Testis (tissue), 2 donors: ENCODE data around the gene SUPT7L.

Experiments used
- POLR2A ChIP-seq: fragments of 450-650 bp; IDR thresholded peaks from one replicate; pipeline ENCODE4 v1.6.1; 2017; ENCODE audit warnings: antibody characterized with exemption, mild to moderate bottlenecking, moderate library complexity
- TF ChIP-seq, protein P1 (sequence below), 3 experiments: fragments of 450-650 bp in 2 of 3; fragments of 200-600 bp in 1 of 3; sonication (generic) in 1 of 3; IDR thresholded peaks; one replicate each; pipeline ENCODE4 v1.5.1; 2016 to 2019; ENCODE audit warnings: antibody characterized with exemption in 3 of 3, mild to moderate bottlenecking in 2 of 3, moderate library complexity in 1 of 3

DNA sequence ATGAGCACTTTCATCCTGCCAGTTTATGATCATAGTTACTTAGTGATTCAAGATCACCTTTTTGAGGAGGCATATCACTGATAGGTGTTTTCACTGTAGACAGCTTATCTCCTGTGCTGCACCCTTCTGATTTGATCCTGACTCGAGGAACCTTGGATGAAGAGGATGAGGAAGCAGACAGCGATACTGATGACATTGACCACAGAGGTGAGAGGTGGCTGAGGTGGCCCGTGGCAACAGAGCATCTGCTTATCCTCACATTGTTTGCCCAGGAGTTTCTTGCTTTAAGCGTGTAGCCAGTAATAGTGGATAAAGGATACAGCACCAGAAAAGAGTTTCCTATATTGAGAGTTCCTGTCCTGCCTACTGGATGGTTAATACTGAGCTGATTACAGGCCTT, 15.7 kb downstream of the SUPT7L start:
- TF ChIP-seq POLR2A: no peak
- TF ChIP-seq, protein P1, sequence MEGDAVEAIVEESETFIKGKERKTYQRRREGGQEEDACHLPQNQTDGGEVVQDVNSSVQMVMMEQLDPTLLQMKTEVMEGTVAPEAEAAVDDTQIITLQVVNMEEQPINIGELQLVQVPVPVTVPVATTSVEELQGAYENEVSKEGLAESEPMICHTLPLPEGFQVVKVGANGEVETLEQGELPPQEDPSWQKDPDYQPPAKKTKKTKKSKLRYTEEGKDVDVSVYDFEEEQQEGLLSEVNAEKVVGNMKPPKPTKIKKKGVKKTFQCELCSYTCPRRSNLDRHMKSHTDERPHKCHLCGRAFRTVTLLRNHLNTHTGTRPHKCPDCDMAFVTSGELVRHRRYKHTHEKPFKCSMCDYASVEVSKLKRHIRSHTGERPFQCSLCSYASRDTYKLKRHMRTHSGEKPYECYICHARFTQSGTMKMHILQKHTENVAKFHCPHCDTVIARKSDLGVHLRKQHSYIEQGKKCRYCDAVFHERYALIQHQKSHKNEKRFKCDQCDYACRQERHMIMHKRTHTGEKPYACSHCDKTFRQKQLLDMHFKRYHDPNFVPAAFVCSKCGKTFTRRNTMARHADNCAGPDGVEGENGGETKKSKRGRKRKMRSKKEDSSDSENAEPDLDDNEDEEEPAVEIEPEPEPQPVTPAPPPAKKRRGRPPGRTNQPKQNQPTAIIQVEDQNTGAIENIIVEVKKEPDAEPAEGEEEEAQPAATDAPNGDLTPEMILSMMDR (IDR thresholded peaks at IDR 0.05): no peak
